ENCODE results near the gene APBA2.

Gene APBA2

DNA sequence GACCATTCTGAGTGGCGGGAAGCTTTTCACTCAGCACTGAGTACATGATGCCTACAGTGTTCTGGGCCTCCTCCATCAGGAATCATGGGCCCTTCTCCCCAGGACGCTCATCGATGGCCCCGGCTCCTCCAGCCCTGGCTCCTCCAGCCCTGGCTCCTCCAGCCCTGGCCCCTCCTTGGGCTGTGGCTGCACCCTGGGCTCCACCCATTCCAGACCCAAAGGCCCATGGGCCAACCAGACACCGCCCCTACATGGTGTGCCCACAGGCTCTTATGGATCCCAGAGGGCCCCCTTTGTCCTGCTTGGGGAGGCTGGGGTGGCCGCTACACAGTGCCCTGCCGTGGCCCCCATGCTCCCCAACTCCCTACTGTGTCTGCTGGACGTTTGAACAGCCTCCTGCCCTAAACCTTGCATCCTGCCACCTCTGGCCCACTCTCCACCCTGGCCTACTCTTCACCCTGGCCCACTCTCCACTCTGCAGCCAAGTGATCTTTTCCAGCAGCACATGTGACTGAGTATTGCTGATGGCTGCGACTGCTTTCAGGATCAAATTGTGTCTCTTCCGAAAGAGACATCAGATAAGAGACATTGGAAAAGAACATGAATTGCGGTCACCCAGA lies 57.9 kb downstream of the APBA2 start:
- in situ Hi-C loops (cut with MboI; ENCODE audit: low pct_unique_long_range_greater_than_20kb, low sequenced_read_pairs, unreplicated experiment): no loop called here
- DNase-seq (ENCODE audit: low spot score): no peak
- TF ChIP-seq, protein P1, sequence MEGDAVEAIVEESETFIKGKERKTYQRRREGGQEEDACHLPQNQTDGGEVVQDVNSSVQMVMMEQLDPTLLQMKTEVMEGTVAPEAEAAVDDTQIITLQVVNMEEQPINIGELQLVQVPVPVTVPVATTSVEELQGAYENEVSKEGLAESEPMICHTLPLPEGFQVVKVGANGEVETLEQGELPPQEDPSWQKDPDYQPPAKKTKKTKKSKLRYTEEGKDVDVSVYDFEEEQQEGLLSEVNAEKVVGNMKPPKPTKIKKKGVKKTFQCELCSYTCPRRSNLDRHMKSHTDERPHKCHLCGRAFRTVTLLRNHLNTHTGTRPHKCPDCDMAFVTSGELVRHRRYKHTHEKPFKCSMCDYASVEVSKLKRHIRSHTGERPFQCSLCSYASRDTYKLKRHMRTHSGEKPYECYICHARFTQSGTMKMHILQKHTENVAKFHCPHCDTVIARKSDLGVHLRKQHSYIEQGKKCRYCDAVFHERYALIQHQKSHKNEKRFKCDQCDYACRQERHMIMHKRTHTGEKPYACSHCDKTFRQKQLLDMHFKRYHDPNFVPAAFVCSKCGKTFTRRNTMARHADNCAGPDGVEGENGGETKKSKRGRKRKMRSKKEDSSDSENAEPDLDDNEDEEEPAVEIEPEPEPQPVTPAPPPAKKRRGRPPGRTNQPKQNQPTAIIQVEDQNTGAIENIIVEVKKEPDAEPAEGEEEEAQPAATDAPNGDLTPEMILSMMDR (IDR thresholded peaks at IDR 0.05; ENCODE audit: extremely low read depth, insufficient read depth, missing control alignments): no peak

DNA sequence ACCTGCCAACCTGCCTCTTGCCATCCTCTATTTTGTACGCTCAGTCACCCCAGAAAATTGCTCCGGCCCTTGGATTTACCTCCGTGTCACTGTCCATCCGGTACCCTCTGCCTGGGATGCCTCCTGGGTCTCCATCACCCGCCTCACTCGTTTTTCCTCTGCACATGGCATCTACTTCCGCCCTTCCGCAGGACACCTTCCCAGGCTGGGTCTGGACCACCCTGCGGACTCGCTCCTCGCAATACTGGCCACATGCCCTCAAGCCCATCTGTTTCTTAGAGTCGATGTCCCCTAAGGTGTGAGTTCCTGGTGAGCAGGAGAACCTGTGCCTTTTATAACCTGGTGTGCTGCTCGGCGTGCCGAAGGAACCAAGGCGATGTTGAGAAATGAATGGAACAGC lies 58.5 kb downstream of the APBA2 start:
- in situ Hi-C loops (cut with MboI; ENCODE audit: low pct_unique_long_range_greater_than_20kb, low sequenced_read_pairs, unreplicated experiment): no loop called here
- no peak for DNase-seq (ENCODE audit: low spot score)
- TF ChIP-seq, protein P1 (IDR thresholded peaks at IDR 0.05; ENCODE audit: extremely low read depth, insufficient read depth, missing control alignments): no peak

DNA sequence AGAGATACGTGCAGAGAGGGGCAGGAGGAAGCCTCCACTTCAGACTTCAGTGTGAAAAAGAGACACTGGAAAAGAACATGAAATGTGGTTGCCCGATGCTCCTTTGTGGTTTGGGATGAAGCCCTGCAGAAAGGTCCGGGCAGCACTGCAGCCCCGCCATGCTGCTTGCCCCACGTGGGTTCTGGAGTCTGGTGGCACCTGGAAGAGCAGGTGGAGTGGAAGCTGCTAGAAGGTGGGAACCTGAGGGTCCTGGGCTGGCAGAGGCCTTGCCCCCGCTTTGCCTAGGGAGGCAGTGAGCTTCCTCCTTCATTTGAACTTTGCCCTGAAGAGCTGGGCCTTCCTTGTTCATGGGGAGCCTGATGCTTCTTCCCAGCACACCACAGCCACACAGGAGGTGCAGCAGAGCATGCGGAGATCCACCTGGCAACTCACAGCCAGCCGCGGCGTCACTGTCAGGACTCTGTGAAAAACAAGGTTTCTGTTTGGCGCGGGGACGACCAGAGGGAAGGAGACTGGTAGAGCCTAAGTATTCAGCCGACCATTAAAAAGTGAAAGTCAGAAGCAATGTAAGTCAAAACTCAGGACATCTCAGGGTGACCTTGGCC lies 59.0 kb downstream of the APBA2 start:
- DNase-seq (ENCODE audit: low spot score): no peak
- in situ Hi-C loops (cut with MboI; ENCODE audit: low pct_unique_long_range_greater_than_20kb, low sequenced_read_pairs, unreplicated experiment): no loop called here
- TF ChIP-seq, protein P1 (IDR thresholded peaks at IDR 0.05; ENCODE audit: extremely low read depth, insufficient read depth, missing control alignments): no peak

DNA sequence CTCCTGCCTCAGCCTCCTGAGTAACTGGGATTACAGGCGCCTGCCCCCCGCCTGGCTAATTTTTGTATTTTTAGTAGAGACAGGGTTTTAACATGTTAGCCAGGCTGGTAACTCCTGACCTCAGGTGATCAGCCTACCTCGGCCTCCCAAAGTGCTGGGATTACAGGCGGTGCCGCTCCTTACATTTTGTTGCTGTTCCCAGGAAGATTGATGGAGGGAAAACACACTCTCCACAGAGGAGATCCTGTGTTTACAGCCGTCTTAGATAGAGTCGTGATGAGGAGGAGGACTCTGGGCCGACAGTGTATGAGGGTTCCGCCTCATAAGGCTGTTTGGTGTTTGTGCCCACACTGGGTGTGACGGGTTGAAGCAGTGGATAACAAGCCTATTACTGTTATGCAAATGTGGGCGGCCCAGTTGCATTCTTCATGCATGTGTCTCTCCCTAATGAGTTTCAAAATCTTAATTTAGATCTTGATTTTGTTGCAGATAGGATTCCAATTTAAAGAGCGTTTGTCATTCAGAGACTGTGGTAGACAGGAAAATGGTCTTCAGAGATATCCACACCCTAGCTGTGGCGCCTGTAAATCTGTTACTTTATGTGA lies 60.0 kb downstream of the APBA2 start:
- in situ Hi-C loops (cut with MboI; ENCODE audit: low pct_unique_long_range_greater_than_20kb, low sequenced_read_pairs, unreplicated experiment): no loop called here
- TF ChIP-seq, protein P1 (IDR thresholded peaks at IDR 0.05; ENCODE audit: extremely low read depth, insufficient read depth, missing control alignments): no peak
- no peak for DNase-seq (ENCODE audit: low spot score)

DNA sequence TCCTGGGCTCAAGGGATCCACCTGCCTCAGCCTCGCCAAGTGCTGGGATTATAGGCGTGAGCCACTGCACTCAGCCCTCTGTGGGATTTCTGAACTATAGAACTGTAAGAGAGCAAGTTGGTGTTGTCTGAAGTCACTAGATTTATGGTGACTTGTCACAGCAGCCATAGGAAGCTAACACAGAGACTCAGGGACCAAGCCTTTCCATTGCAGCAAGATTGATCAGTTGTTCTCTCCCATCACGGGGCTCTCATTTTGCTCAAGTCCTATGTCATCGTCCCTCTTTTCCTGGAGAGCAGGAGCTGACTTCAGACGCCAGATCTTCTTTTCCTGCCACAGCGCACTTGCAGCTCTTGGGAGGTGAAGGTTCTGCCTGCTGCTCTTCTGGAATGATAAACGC lies 61.0 kb downstream of the APBA2 start:
- no peak for DNase-seq (ENCODE audit: low spot score)
- TF ChIP-seq, protein P1 (IDR thresholded peaks at IDR 0.05; ENCODE audit: extremely low read depth, insufficient read depth, missing control alignments): no peak
- in situ Hi-C loops (cut with MboI; ENCODE audit: low pct_unique_long_range_greater_than_20kb, low sequenced_read_pairs, unreplicated experiment): no loop called here

DNA sequence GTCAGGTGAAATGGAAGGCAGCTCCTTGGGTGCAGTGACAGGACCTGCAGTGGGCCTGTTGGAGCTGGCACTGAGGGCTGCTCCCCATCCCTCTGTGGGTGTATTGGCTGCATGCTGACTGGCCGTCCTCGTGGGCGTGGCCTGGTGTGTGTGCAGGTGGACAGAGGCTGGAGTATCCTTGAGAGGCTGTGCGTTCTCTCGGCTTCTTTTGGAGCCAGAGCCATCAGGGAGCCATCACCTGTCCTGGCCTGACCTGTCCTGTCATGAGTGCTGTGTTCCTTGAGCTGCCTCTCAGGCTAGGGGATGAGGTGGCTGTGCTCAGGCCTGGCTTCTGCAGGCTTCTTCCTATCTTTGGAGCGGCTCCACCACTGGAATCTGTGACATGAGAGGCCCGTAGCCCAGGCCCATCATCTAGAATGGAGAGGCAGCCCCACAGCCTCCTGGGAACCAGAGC lies 61.5 kb downstream of the APBA2 start:
- no peak for DNase-seq (ENCODE audit: low spot score)
- TF ChIP-seq, protein P1 (IDR thresholded peaks at IDR 0.05; ENCODE audit: extremely low read depth, insufficient read depth, missing control alignments): no peak
- in situ Hi-C loops (cut with MboI; ENCODE audit: low pct_unique_long_range_greater_than_20kb, low sequenced_read_pairs, unreplicated experiment): no loop called here

Data from GM13977 (cell line).